ENCODE measurements around the gene ZNF33A. TPM values are rescaled to one million over a fixed set of nuclear protein-coding genes. Genes with fewer than 3 reads are reported as not detected.

ZNF33A gene
- total RNA-seq, 2 donors from 2014 or later: 15.9 to 19.6 TPM

GRCh38 chr10:38032886-38033285 lies 22.4 kb downstream of the ZNF33A start:
- peaks cover 0 to 8% of the 10 kb centered on the region in 2 donors for H3K4me1 ChIP-seq
- H3K27me3 ChIP-seq: no peaks in the 10 kb centered on the region
- no peak for TF ChIP-seq CTCF (IDR thresholded peaks at IDR 0.05)
- H3K9me3 ChIP-seq: no peaks in the 10 kb centered on the region
- no peak overlapping the region for H3K4me3 ChIP-seq
- peak overlapping the region in 1 of 2 donors; percentile 40 for H3K27ac ChIP-seq
- no peak for DNase-seq (ENCODE audit: low spot score)
- H3K36me3 ChIP-seq: peaks cover 25% of the 10 kb centered on the region

GRCh38 chr10:38038107-38038931 lies 27.8 kb downstream of the ZNF33A start:
- no peak for TF ChIP-seq CTCF (IDR thresholded peaks at IDR 0.05)
- H3K27me3 ChIP-seq: no peaks in the 10 kb centered on the region
- H3K4me1 ChIP-seq: no peaks in the 10 kb centered on the region
- H3K36me3 ChIP-seq: no peaks in the 10 kb centered on the region
- H3K27ac ChIP-seq: no peak overlapping the region
- H3K9me3 ChIP-seq: no peaks in the 10 kb centered on the region
- no peak for DNase-seq (ENCODE audit: low spot score)
- no peak overlapping the region for H3K4me3 ChIP-seq

DNA sequence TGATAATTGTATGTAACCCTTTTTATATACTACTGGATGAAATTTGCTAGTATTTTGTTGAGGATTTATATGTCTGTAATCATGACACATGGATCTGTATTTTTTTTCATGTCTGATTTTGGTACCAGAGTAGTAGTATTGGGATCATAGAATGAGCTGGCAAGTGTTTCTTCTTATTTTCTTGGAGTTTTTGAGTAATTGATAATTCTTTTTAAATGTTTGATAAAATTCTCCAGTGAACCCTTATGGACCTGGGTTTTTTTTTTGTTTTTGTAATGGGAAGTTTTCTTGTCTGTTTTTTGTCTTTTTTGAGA lies 28.4 kb downstream of the ZNF33A start:
- no peaks in the 10 kb centered on the region for H3K4me1 ChIP-seq
- no peaks in the 10 kb centered on the region for H3K27me3 ChIP-seq
- H3K9me3 ChIP-seq: no peaks in the 10 kb centered on the region
- no peaks in the 10 kb centered on the region for H3K36me3 ChIP-seq
- no peak for TF ChIP-seq CTCF (IDR thresholded peaks at IDR 0.05)
- no peak for DNase-seq (ENCODE audit: low spot score)
- H3K27ac ChIP-seq: no peak overlapping the region
- no peak overlapping the region for H3K4me3 ChIP-seq

GRCh38 chr10:38043516-38043915 lies 33.0 kb downstream of the ZNF33A start:
- peaks cover 6% of the 10 kb centered on the region for H3K36me3 ChIP-seq
- H3K9me3 ChIP-seq: no peaks in the 10 kb centered on the region

DNA sequence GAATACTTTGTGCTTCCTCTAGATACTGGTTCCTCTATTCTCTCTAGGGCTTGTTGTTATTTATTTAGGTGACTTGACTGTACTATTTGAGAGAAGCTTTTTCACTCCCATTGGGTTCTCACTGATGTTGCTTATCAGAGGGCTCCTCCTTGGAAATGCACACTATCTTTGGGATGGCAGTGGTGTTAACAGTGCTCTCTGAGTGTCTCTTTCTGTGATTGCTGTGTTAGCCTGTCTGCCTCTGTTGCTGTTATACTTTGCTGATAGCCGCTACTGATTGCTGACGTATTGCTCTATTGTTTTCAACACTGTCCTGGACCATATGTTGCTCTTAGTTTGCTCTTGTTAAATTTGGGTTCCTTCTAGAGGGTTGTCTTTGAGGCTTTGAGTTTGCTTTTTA lies 34.7 kb downstream of the ZNF33A start:
- no peak overlapping the region for H3K4me3 ChIP-seq
- H3K36me3 ChIP-seq: peaks cover 6% of the 10 kb centered on the region
- H3K4me1 ChIP-seq: no peaks in the 10 kb centered on the region
- no peaks in the 10 kb centered on the region for H3K9me3 ChIP-seq
- no peak for TF ChIP-seq CTCF (IDR thresholded peaks at IDR 0.05)
- H3K27me3 ChIP-seq: no peaks in the 10 kb centered on the region
- no peak for DNase-seq (ENCODE audit: low spot score)
- H3K27ac ChIP-seq: no peak overlapping the region

More at GRCh38 chr10:38043516-38043915, 33.0 kb downstream of the ZNF33A start:
- Histone ChIP-seq H3K27ac (no peak overlapping the region), H3K4me1 (no peaks in the 10 kb centered on the region), H3K4me3 (no peak overlapping the region), H3K27me3 (no peaks in the 10 kb centered on the region)
- no peak for DNase-seq (ENCODE audit: low spot score)
- TF ChIP-seq CTCF (IDR thresholded peaks at IDR 0.05): no peak

DNA sequence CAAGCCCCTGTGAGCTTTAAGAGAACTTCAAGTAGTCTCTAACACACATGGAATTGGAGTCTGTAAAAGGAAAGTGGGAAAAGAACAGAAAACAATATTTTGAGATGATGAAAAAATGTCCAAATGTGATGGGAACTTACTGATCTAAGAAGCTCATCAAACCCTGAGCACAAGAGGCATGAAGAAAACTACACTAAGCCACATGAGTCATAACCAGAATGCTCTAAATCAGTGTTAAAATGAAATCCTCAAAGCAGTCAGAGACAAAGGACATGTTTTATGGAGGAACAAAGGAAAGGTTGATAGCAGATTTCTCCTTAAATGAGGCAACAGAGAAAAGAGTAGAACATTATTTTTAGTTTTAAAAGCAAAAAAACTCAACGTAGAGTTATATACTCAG lies 37.2 kb downstream of the ZNF33A start:
- TF ChIP-seq CTCF (IDR thresholded peaks at IDR 0.05): no peak
- Histone ChIP-seq H3K36me3 (peaks cover 6% of the 10 kb centered on the region), H3K27me3 (no peaks in the 10 kb centered on the region), H3K27ac (no peak overlapping the region), H3K4me1 (no peaks in the 10 kb centered on the region), H3K9me3 (no peaks in the 10 kb centered on the region), H3K4me3 (no peak overlapping the region)
- no peak for DNase-seq (ENCODE audit: low spot score)
